ENCODE measurements around the gene MACROD2. TPM values are rescaled to one million over a fixed set of nuclear protein-coding genes. Genes with fewer than 3 reads are reported as not detected.

Gene MACROD2
- total RNA-seq, 1 donor from 2014 or later, result 0.23 TPM

DNA sequence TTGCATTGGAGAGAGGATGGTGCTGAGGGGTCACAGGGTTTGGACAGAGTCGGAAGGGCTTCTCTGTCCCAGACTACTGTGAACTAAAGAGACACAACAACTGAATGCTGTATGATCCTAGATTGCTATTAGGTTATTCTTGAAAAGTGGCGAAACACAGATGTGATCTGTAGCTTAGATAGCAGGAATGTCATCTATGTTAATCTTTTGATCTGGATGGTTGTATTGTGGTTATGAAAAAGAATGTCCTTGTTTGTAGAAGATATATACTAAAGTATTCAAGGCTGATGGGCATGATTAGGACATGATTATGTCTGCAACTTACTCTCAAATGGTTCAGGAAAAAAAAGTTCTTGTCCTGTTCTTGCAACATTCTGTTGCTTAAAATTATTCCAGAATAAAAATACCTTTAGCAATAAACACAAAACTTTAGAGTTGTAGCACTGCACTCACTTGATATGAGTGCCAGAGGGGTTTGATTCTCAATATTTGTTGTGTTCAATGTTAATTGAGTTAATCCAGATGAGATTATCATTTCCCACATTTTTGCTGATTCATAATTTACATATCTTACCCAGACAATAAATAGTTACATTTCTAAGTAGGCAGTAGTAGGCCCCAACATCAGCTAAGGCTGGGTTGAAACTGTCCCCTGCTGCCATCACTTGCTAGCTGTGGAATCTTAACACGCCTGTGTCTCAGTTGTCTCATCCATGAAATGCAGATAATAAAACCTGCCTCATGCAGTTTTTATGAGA is 1932.8 kb downstream of the MACROD2 start:
- DNase-seq (ENCODE audit: low read depth), result no peak

DNA sequence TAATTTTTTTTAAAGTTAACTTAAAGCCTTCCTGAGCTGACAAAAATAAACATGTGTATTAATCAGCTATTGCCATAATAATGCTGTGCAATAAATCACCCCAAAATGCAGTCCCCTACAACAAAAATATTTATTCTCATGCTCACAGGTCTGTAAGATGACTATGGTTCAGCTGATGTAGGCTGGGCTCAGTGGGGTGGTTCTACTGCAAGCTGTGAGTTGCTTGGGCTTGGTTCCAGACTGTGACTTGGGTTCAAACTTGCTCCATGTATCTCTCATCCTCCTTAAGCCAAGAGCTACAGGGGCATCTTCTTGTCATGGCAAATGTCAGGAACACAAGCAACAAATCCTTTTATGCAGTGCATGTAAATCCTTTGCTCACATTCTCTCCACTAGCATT is 1933.6 kb downstream of the MACROD2 start:
- no peak for DNase-seq (ENCODE audit: low read depth)
- H3K4me3 ChIP-seq (ENCODE audit: low read depth, low read length), result no peak overlapping the region
- TF ChIP-seq, protein P1, sequence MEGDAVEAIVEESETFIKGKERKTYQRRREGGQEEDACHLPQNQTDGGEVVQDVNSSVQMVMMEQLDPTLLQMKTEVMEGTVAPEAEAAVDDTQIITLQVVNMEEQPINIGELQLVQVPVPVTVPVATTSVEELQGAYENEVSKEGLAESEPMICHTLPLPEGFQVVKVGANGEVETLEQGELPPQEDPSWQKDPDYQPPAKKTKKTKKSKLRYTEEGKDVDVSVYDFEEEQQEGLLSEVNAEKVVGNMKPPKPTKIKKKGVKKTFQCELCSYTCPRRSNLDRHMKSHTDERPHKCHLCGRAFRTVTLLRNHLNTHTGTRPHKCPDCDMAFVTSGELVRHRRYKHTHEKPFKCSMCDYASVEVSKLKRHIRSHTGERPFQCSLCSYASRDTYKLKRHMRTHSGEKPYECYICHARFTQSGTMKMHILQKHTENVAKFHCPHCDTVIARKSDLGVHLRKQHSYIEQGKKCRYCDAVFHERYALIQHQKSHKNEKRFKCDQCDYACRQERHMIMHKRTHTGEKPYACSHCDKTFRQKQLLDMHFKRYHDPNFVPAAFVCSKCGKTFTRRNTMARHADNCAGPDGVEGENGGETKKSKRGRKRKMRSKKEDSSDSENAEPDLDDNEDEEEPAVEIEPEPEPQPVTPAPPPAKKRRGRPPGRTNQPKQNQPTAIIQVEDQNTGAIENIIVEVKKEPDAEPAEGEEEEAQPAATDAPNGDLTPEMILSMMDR (conservative IDR thresholded peaks at IDR 0.05; ENCODE audit: low read depth, low read length), result no peak

More for the DNA sequence above, 1932.8 kb downstream of the MACROD2 start:
- TF ChIP-seq, protein P1 (conservative IDR thresholded peaks at IDR 0.05; ENCODE audit: low read depth, low read length), result no peak
- no peak overlapping the region for H3K4me3 ChIP-seq (ENCODE audit: low read depth, low read length)

- DNase-seq (ENCODE audit: low read depth), result peak; percentile 77
- H3K4me3 ChIP-seq (ENCODE audit: low read depth, low read length), result no peak overlapping the region
- TF ChIP-seq, protein P1 (conservative IDR thresholded peaks at IDR 0.05; ENCODE audit: low read depth, low read length), result peak; percentile 72
These were observed 1935.3 kb downstream of the MACROD2 start for GRCh38 chr20:15930311-15931305.

DNA sequence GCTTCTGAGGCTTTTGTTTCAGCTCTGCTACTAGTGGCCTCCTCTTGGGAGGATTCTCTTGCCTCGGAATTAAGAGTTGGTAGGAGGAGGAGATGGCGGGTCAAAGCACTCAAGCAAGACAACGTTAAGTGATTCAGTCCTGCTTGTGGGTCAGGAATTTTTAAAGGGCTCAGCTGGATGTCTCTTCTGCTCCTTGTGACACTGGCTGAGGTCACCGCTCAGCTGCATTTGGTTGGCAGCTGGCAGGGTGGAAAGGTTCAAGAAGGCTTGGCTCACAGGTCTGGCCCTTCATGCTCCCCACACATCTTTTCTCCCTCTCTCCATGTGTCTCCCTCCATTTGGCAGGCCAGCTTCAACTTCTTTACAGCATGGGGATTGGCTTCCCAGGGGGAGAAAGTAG is 1936.6 kb downstream of the MACROD2 start:
- TF ChIP-seq, protein P1 (conservative IDR thresholded peaks at IDR 0.05; ENCODE audit: low read depth, low read length), result no peak
- H3K4me3 ChIP-seq (ENCODE audit: low read depth, low read length), result no peak overlapping the region
- no peak for DNase-seq (ENCODE audit: low read depth)

- DNase-seq (ENCODE audit: low read depth), result no peak
- H3K4me3 ChIP-seq (ENCODE audit: low read depth, low read length), result no peak overlapping the region
- TF ChIP-seq, protein P1 (conservative IDR thresholded peaks at IDR 0.05; ENCODE audit: low read depth, low read length), result no peak
These were observed 1941.9 kb downstream of the MACROD2 start for GRCh38 chr20:15937179-15937578.

GRCh38 chr20:15938847-15939246 is 1943.5 kb downstream of the MACROD2 start:
- DNase-seq (ENCODE audit: low read depth), result no peak
- no peak overlapping the region for H3K4me3 ChIP-seq (ENCODE audit: low read depth, low read length)
- TF ChIP-seq, protein P1 (conservative IDR thresholded peaks at IDR 0.05; ENCODE audit: low read depth, low read length), result no peak

All from epithelial cell of proximal tubule (primary cell).